Skin of body (tissue), 2 donors: ENCODE measurements around the gene COL20A1. TPM values are rescaled to one million over a fixed set of nuclear protein-coding genes. Genes with fewer than 3 reads are reported as not detected.

ENCODE experiments used
- DNase-seq: peaks from one replicate; lab custom pipeline; 2025; lab: John Stamatoyannopoulos, UW
- total RNA-seq: library from RNA; depleted of rRNA; stranded (reverse); fragments of >200 nt; gene quantifications from one replicate; pipeline ENCODE4 v1.2.3, GENCODE V29; 2014

Gene COL20A1
- total RNA-seq, 1 donor from 2014 or later = 2.0 TPM

- no peak for DNase-seq
Measured at GRCh38 chr20:63307538-63308217, 14.7 kb downstream of the COL20A1 start.

GRCh38 chr20:63308218-63308911, 15.4 kb downstream of the COL20A1 start:
- no peak for DNase-seq

- no peak for DNase-seq
Measured at GRCh38 chr20:63309261-63310071, 16.5 kb downstream of the COL20A1 start.

- DNase-seq = no peak
Measured at GRCh38 chr20:63310265-63310991, 17.4 kb downstream of the COL20A1 start.

GRCh38 chr20:63311186-63311832, 18.3 kb downstream of the COL20A1 start:
- no peak for DNase-seq

- no peak for DNase-seq
Measured at GRCh38 chr20:63311833-63312243, 18.9 kb downstream of the COL20A1 start.

- DNase-seq = no peak
Measured at GRCh38 chr20:63312273-63312672, 19.3 kb downstream of the COL20A1 start.

GRCh38 chr20:63312690-63313348, 19.8 kb downstream of the COL20A1 start:
- no peak for DNase-seq

GRCh38 chr20:63313349-63314014, 20.5 kb downstream of the COL20A1 start:
- no peak for DNase-seq

GRCh38 chr20:63314015-63314471, 21.1 kb downstream of the COL20A1 start:
- no peak for DNase-seq

GRCh38 chr20:63314566-63315239, 21.7 kb downstream of the COL20A1 start:
- no peak for DNase-seq

GRCh38 chr20:63315240-63315689, 22.3 kb downstream of the COL20A1 start:
- DNase-seq = no peak

- DNase-seq = no peak
Measured at GRCh38 chr20:63315731-63316491, 22.9 kb downstream of the COL20A1 start.

- no peak for DNase-seq
Measured at GRCh38 chr20:63316502-63316921, 23.5 kb downstream of the COL20A1 start.

- DNase-seq = no peak
Measured at GRCh38 chr20:63317061-63317460, 24.1 kb downstream of the COL20A1 start.

- DNase-seq = no peak
Measured at GRCh38 chr20:63317601-63318291, 24.8 kb downstream of the COL20A1 start.

- DNase-seq = no peak
Measured at GRCh38 chr20:63318391-63319163, 25.6 kb downstream of the COL20A1 start.
